GM12878 (cell line): Measurements from ENCODE around the gene SLC2A3. TPM values are rescaled to one million over a fixed set of nuclear protein-coding genes. Genes with fewer than 3 reads are reported as not detected.

Experiments used
- BACH1 ChIP-seq: fragments of 450-650 bp; IDR thresholded peaks from 2 replicates; pipeline ENCODE4 v1.6.1; 2017; ENCODE audit warnings: mild to moderate bottlenecking, borderline replicate concordance
- BMI1 ChIP-seq: fragments of 450-650 bp; IDR thresholded peaks from 2 replicates; pipeline ENCODE4 v1.6.1; 2016; ENCODE audit warnings: mild to moderate bottlenecking, moderate library complexity, borderline replicate concordance
- CHD2 ChIP-seq: IDR thresholded peaks from 2 replicates; pipeline ENCODE4 v1.6.1; 2011; ENCODE audit warnings: low read depth, low read length, improper control_type of control experiment, borderline replicate concordance
- HCFC1 ChIP-seq: fragments of 150-350 bp; IDR thresholded peaks from 2 replicates; pipeline ENCODE4 v1.6.1; 2014; ENCODE audit warnings: low read length
- IKZF2 ChIP-seq, 2 experiments: fragments of 450-650 bp; IDR thresholded peaks; 2 replicates each; pipeline ENCODE4 v1.6.1; 2017; ENCODE audit warnings: mild to moderate bottlenecking in 2 of 2, moderate library complexity in 2 of 2
- POLR2AphosphoS2 ChIP-seq: IDR thresholded peaks from 2 replicates; pipeline ENCODE4 v1.6.1; 2011; ENCODE audit warnings: low read depth, mild to moderate bottlenecking, low read length, improper control_type of control experiment, moderate library complexity
- POLR2AphosphoS5 ChIP-seq: IDR thresholded peaks from 2 replicates; pipeline ENCODE4 v1.6.1; 2011; ENCODE audit warnings: mild to moderate bottlenecking, low read length, inconsistent platforms
- POU2F2 ChIP-seq: IDR thresholded peaks from 3 replicates; pipeline ENCODE4 v1.6.1; 2011; ENCODE audit warnings: low read depth, mild to moderate bottlenecking, low read length, borderline replicate concordance
- RUNX3 ChIP-seq: IDR thresholded peaks from 2 replicates; pipeline ENCODE4 v1.6.1; 2012; ENCODE audit warnings: low read length, inconsistent platforms
- SIX5 ChIP-seq: IDR thresholded peaks from 2 replicates; pipeline ENCODE4 v1.6.1; 2011; ENCODE audit warnings: mild to moderate bottlenecking, low read depth, low read length, moderate library complexity; ENCODE audit not compliant: severe bottlenecking
- SMAD1 ChIP-seq: fragments of 450-650 bp; IDR thresholded peaks from 2 replicates; pipeline ENCODE4 v1.6.1; 2018; ENCODE audit warnings: mild to moderate bottlenecking, low read depth; ENCODE audit not compliant: partially characterized antibody
- SREBF1 ChIP-seq: IDR thresholded peaks from 2 replicates; pipeline ENCODE4 v1.6.1; 2012; ENCODE audit warnings: mild to moderate bottlenecking, low read length
- TBL1XR1 ChIP-seq: IDR thresholded peaks from 2 replicates; pipeline ENCODE4 v1.6.1; 2012; ENCODE audit warnings: low read depth, low read length, improper control_type of control experiment
- ZZZ3 ChIP-seq: IDR thresholded peaks from 2 replicates; pipeline ENCODE4 v1.6.1; 2011; ENCODE audit warnings: low read depth; ENCODE audit not compliant: control insufficient read depth, insufficient read length
- polyA plus RNA-seq, 11 experiments: library from polyadenylated mRNA; depleted of rRNA in 4 of 11; unstranded in 6 of 11; stranded (reverse) in 5 of 11; fragments of >200 nt; fragmentation: Nextera tagmentation in 4 of 11; fragmentation: Illumina TruSeq in 1 of 11; extraction: Ambion mirVana in 4 of 11; extraction: Trizol in 1 of 11; gene quantifications; 1 replicate in 1 of 11; 2 replicates in 10 of 11; pipeline versions ENCODE4 v1.2.1 to v1.2.3, GENCODE V29; 2011 to 2016; ENCODE audit warnings: inconsistent platforms in 2 of 11, missing spikeins in 2 of 11, low read depth in 1 of 11
- total RNA-seq, 4 experiments: library from RNA; depleted of rRNA in 3 of 4; stranded (reverse); fragments of >200 nt in 3 of 4; fragmentation: Illumina TruSeq in 1 of 4; extraction: Trizol in 1 of 4; gene quantifications; 2 replicates each; pipeline versions ENCODE4 v1.2.1 to v1.2.3, GENCODE V29; 2013 to 2021
- TF ChIP-seq, protein P1 (sequence below): fragments of 450-650 bp; IDR thresholded peaks from 2 replicates; pipeline ENCODE4 v1.6.1; 2018; ENCODE audit warnings: mild to moderate bottlenecking, low read depth, moderate library complexity; ENCODE audit not compliant: partially characterized antibody
- TF ChIP-seq, protein P2 (sequence below): IDR thresholded peaks from 2 replicates; pipeline ENCODE4 v1.6.1; 2011; ENCODE audit warnings: low read depth, mild to moderate bottlenecking, low read length, moderate library complexity, borderline replicate concordance; ENCODE audit errors: extremely low read depth
- TF ChIP-seq, protein P3 (sequence below): IDR thresholded peaks from 2 replicates; pipeline ENCODE4 v1.6.1; 2011; ENCODE audit warnings: low read depth, low read length, improper control_type of control experiment, borderline replicate concordance
- TF ChIP-seq, protein P4 (sequence below): fragments of 450-650 bp; formaldehyde crosslinking; IDR thresholded peaks from 2 replicates; pipeline ENCODE4 v1.4.0; 2020; ENCODE audit warnings: mild to moderate bottlenecking, moderate library complexity
- TF ChIP-seq, protein P5 (sequence below): fragments of 150-350 bp; IDR thresholded peaks from 2 replicates; pipeline ENCODE4 v1.6.1; 2016; ENCODE audit warnings: low read depth, low read length

Gene SLC2A3
- total and polyA plus RNA-seq, 10 of the 15 experiments (the other 5 are each of a cell fraction or from before 2014, with no cell fraction given) = 6.5 to 66.3 (median 11.2) TPM

- TF ChIP-seq, protein P1, sequence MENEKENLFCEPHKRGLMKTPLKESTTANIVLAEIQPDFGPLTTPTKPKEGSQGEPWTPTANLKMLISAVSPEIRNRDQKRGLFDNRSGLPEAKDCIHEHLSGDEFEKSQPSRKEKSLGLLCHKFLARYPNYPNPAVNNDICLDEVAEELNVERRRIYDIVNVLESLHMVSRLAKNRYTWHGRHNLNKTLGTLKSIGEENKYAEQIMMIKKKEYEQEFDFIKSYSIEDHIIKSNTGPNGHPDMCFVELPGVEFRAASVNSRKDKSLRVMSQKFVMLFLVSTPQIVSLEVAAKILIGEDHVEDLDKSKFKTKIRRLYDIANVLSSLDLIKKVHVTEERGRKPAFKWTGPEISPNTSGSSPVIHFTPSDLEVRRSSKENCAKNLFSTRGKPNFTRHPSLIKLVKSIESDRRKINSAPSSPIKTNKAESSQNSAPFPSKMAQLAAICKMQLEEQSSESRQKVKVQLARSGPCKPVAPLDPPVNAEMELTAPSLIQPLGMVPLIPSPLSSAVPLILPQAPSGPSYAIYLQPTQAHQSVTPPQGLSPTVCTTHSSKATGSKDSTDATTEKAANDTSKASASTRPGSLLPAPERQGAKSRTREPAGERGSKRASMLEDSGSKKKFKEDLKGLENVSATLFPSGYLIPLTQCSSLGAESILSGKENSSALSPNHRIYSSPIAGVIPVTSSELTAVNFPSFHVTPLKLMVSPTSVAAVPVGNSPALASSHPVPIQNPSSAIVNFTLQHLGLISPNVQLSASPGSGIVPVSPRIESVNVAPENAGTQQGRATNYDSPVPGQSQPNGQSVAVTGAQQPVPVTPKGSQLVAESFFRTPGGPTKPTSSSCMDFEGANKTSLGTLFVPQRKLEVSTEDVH = no peak
- TF ChIP-seq, protein P2, sequence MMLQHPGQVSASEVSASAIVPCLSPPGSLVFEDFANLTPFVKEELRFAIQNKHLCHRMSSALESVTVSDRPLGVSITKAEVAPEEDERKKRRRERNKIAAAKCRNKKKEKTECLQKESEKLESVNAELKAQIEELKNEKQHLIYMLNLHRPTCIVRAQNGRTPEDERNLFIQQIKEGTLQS = no peak
- TF ChIP-seq ZZZ3 (no peak), IKZF2 (IDR thresholded peaks at IDR 0.05) (peak; percentile 24 to 26; a peak in 1 of 4 replicates), SREBF1 (no peak), BMI1 (no peak), BACH1 (no peak), CHD2 (no peak), RUNX3 (0 out of 2 replicates have a peak, but pooled peaks have one; percentile 36), TBL1XR1 (no peak), POU2F2 (peak; percentile 46; the same call in 1 of the 3 replicates), SMAD1 (no peak), SIX5 (no peak), POLR2AphosphoS5 (0 out of 2 replicates have a peak, but pooled peaks have one; percentile 32), POLR2AphosphoS2 (no peak), HCFC1 (no peak)
- TF ChIP-seq, protein P3, sequence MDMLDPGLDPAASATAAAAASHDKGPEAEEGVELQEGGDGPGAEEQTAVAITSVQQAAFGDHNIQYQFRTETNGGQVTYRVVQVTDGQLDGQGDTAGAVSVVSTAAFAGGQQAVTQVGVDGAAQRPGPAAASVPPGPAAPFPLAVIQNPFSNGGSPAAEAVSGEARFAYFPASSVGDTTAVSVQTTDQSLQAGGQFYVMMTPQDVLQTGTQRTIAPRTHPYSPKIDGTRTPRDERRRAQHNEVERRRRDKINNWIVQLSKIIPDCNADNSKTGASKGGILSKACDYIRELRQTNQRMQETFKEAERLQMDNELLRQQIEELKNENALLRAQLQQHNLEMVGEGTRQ = no peak
- TF ChIP-seq, protein P4, sequence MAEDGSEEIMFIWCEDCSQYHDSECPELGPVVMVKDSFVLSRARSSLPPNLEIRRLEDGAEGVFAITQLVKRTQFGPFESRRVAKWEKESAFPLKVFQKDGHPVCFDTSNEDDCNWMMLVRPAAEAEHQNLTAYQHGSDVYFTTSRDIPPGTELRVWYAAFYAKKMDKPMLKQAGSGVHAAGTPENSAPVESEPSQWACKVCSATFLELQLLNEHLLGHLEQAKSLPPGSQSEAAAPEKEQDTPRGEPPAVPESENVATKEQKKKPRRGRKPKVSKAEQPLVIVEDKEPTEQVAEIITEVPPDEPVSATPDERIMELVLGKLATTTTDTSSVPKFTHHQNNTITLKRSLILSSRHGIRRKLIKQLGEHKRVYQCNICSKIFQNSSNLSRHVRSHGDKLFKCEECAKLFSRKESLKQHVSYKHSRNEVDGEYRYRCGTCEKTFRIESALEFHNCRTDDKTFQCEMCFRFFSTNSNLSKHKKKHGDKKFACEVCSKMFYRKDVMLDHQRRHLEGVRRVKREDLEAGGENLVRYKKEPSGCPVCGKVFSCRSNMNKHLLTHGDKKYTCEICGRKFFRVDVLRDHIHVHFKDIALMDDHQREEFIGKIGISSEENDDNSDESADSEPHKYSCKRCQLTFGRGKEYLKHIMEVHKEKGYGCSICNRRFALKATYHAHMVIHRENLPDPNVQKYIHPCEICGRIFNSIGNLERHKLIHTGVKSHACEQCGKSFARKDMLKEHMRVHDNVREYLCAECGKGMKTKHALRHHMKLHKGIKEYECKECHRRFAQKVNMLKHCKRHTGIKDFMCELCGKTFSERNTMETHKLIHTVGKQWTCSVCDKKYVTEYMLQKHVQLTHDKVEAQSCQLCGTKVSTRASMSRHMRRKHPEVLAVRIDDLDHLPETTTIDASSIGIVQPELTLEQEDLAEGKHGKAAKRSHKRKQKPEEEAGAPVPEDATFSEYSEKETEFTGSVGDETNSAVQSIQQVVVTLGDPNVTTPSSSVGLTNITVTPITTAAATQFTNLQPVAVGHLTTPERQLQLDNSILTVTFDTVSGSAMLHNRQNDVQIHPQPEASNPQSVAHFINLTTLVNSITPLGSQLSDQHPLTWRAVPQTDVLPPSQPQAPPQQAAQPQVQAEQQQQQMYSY (CRISPR knock-in tag) = no peak
- TF ChIP-seq, protein P5, sequence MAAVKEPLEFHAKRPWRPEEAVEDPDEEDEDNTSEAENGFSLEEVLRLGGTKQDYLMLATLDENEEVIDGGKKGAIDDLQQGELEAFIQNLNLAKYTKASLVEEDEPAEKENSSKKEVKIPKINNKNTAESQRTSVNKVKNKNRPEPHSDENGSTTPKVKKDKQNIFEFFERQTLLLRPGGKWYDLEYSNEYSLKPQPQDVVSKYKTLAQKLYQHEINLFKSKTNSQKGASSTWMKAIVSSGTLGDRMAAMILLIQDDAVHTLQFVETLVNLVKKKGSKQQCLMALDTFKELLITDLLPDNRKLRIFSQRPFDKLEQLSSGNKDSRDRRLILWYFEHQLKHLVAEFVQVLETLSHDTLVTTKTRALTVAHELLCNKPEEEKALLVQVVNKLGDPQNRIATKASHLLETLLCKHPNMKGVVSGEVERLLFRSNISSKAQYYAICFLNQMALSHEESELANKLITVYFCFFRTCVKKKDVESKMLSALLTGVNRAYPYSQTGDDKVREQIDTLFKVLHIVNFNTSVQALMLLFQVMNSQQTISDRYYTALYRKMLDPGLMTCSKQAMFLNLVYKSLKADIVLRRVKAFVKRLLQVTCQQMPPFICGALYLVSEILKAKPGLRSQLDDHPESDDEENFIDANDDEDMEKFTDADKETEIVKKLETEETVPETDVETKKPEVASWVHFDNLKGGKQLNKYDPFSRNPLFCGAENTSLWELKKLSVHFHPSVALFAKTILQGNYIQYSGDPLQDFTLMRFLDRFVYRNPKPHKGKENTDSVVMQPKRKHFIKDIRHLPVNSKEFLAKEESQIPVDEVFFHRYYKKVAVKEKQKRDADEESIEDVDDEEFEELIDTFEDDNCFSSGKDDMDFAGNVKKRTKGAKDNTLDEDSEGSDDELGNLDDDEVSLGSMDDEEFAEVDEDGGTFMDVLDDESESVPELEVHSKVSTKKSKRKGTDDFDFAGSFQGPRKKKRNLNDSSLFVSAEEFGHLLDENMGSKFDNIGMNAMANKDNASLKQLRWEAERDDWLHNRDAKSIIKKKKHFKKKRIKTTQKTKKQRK = no peak
Measured at GRCh38 chr12:7959701-7960121, 23.7 kb upstream of the SLC2A3 start (continued).
